ENCODE results near the gene ADGRL1.

DNA sequence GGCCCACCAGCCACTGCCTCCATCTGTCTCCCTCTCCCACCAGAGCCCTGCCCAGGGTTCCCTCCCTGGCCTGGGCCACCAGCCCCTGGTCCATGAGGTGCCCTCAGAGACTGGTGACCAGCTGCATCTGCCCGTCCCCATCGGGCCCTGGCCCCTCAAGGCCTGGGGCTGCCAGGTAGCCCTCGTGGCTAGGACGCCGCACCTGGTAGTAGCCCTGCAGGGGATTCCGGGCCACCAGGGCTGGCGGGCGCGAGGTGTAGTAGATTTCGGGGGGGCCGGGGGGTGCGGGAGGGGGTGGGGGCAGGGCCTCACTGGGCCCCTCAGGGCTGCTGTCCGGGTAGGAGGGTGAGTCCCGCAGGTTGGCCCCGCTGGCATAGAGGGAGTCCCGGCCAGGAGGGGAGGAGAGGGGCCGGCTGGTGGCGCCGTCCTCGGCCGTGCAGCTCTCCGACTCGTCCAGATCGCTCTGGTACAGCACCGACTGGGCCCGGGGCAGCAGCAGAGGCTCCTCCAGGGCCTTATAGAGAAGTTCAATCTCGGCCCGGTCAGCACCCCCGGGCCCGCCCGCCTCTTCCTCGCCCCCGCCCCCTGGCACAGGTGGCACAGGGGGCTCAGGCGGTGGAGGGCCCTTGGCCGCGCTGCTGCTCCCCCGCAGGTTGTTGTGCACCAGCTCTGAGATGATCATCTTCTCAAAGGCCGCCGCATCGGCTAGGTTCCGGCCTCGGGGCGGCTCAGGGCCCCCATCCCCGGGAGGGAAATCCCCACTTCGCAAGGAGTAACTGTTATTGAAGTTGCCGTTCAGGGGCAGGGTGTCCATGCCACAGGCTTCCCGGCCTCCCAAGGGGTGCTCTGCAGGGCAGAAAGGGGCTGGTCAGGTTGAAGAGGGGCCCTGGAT lies 55.0 kb downstream of the ADGRL1 start:
- no peak for TF ChIP-seq POLR2A (IDR thresholded peaks at IDR 0.05)
- TF ChIP-seq, protein P1, sequence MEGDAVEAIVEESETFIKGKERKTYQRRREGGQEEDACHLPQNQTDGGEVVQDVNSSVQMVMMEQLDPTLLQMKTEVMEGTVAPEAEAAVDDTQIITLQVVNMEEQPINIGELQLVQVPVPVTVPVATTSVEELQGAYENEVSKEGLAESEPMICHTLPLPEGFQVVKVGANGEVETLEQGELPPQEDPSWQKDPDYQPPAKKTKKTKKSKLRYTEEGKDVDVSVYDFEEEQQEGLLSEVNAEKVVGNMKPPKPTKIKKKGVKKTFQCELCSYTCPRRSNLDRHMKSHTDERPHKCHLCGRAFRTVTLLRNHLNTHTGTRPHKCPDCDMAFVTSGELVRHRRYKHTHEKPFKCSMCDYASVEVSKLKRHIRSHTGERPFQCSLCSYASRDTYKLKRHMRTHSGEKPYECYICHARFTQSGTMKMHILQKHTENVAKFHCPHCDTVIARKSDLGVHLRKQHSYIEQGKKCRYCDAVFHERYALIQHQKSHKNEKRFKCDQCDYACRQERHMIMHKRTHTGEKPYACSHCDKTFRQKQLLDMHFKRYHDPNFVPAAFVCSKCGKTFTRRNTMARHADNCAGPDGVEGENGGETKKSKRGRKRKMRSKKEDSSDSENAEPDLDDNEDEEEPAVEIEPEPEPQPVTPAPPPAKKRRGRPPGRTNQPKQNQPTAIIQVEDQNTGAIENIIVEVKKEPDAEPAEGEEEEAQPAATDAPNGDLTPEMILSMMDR (IDR thresholded peaks at IDR 0.05): no peak

Measured in uterus (tissue), 2 donors.